Posterior vena cava (tissue), 2 donors: ENCODE results near the gene WFIKKN1. TPM values are rescaled to one million over a fixed set of nuclear protein-coding genes. Genes with fewer than 3 reads are reported as not detected.

Experiments
- DNase-seq: peaks from one replicate; pipeline ENCODE4 v3.0.0-alpha.2; 2020; ENCODE audit warnings: low spot score
- intact Hi-C, 2 donors: fragments of 100-400 bp; cut with DNase I; formaldehyde crosslinking; loops; one replicate each; pipeline versions ENCODE4 v1.14.1 to v1.14.2; 2022 to 2023
- total RNA-seq, 2 donors: library from RNA; stranded (reverse); fragmentation: NEBNext Ultra II Directional; extraction: Animal tissue kit (Norgen Biotek cat#: 25700); gene quantifications; one replicate each; pipeline ENCODE4 v1.2.1, GENCODE V29; 2021
- donor health status: DM: yes; HTN: yes; CAD: no.
- donor health status: DM: yes; HTN: yes; CAD: no.

The WFIKKN1 gene
- total RNA-seq, 2 donors from 2014 or later, result 0.14 TPM

- intact Hi-C loops, result no loop called here
- DNase-seq, result no peak
These were observed 13.8 kb upstream of the WFIKKN1 start for GRCh38 chr16:616733-617586.

- intact Hi-C loops, result no loop called here
- no peak for DNase-seq
These were observed 12.9 kb upstream of the WFIKKN1 start for GRCh38 chr16:617855-618254.

GRCh38 chr16:619476-620100 is 11.2 kb upstream of the WFIKKN1 start:
- no peak for DNase-seq
- intact Hi-C loops, result no loop called here

GRCh38 chr16:620700-621525 is 9.9 kb upstream of the WFIKKN1 start:
- intact Hi-C loops, result no loop called here
- DNase-seq, result no peak

GRCh38 chr16:621526-622105 is 9.2 kb upstream of the WFIKKN1 start:
- DNase-seq, result no peak
- intact Hi-C loops, result no loop called here

- intact Hi-C loops, result no loop called here
- DNase-seq, result no peak
These were observed 7.9 kb upstream of the WFIKKN1 start for GRCh38 chr16:622920-623280.

- intact Hi-C loops, result loop anchor here in 1 of 2 donors (2.0 kb wide), 1 partner anchor 22 kb away; no protein-coding TSS in a partner anchor
- no peak for DNase-seq
These were observed 6.2 kb upstream of the WFIKKN1 start for GRCh38 chr16:624526-625070.

GRCh38 chr16:625117-625976 is 5.4 kb upstream of the WFIKKN1 start:
- intact Hi-C loops, result loop anchor here in 1 of 2 donors (2.0 kb wide), 1 partner anchor 23 kb away; no protein-coding TSS in a partner anchor
- peak; percentile 80 for DNase-seq

- intact Hi-C loops, result loop anchor here in 1 of 2 donors (2.0 kb wide), 1 partner anchor 23 kb away; no protein-coding TSS in a partner anchor
- DNase-seq, result no peak
These were observed 4.6 kb upstream of the WFIKKN1 start for GRCh38 chr16:625977-626765.

GRCh38 chr16:626787-627453 is 3.9 kb upstream of the WFIKKN1 start:
- intact Hi-C loops, result no loop called here

GRCh38 chr16:627454-628239 is 3.1 kb upstream of the WFIKKN1 start:
- intact Hi-C loops, result no loop called here

More at GRCh38 chr16:626787-627453, 3.9 kb upstream of the WFIKKN1 start:
- DNase-seq, result peak; percentile 91

GRCh38 chr16:628321-629061 is 2.3 kb upstream of the WFIKKN1 start:
- DNase-seq, result peak; percentile 80
- intact Hi-C loops, result no loop called here

More at GRCh38 chr16:627454-628239, 3.1 kb upstream of the WFIKKN1 start:
- DNase-seq, result peak; percentile 72

- intact Hi-C loops, result no loop called here
- DNase-seq, result peak; percentile 77
These were observed 1.5 kb upstream of the WFIKKN1 start for GRCh38 chr16:629185-629832.

- intact Hi-C loops, result loop anchor here in 1 of 2 donors (5.0 kb wide), 1 partner anchor 38 kb away; the partner anchor contains the start of gene RAB40C
- no peak for DNase-seq
These were observed 944 bp upstream of the WFIKKN1 start for GRCh38 chr16:629833-630248.
